Smooth muscle cell (in vitro differentiated cells): ENCODE measurements around the gene SLC9A6. TPM values are rescaled to one million over a fixed set of nuclear protein-coding genes. Genes with fewer than 3 reads are reported as not detected.

Experiments used
- DNase-seq: peaks from one replicate; lab custom pipeline; 2025; ENCODE audit not compliant: unreplicated experiment; lab: John Stamatoyannopoulos, UW
- H2AFZ ChIP-seq: fragments of 200-600 bp; sonication (generic); 2 replicates; pipeline ENCODE4 v1.6.0; 2016; ENCODE audit warnings: antibody characterized with exemption, low read depth, mild to moderate bottlenecking
- H3F3A ChIP-seq: fragments of 200-600 bp; sonication (generic); 2 replicates; pipeline ENCODE4 v1.6.0; 2017; ENCODE audit warnings: antibody characterized with exemption, low read depth
- H3K27ac ChIP-seq: fragments of 200-600 bp; sonication (generic); 2 replicates; pipeline ENCODE4 v1.5.1; 2016; ENCODE audit warnings: low read depth, mild to moderate bottlenecking
- H3K27me3 ChIP-seq: fragments of 200-600 bp; sonication (generic); 2 replicates; pipeline ENCODE4 v1.6.1; 2016; ENCODE audit warnings: low read depth, mild to moderate bottlenecking
- H3K36me3 ChIP-seq: fragments of 200-600 bp; sonication (generic); 2 replicates; pipeline ENCODE4 v1.5.1; 2016; ENCODE audit warnings: low read depth
- H3K4me1 ChIP-seq: fragments of 200-600 bp; sonication (generic); 2 replicates; pipeline ENCODE4 v1.5.1; 2016; ENCODE audit warnings: low read depth
- H3K4me2 ChIP-seq: fragments of 200-600 bp; sonication (generic); 2 replicates; pipeline ENCODE4 v1.6.0; 2016; ENCODE audit warnings: mild to moderate bottlenecking
- H3K4me3 ChIP-seq: fragments of 200-600 bp; sonication (generic); 2 replicates; pipeline ENCODE4 v1.5.1; 2016; ENCODE audit warnings: mild to moderate bottlenecking
- H3K79me2 ChIP-seq: fragments of 200-600 bp; sonication (generic); 2 replicates; pipeline ENCODE4 v1.6.0; 2016; ENCODE audit warnings: low read depth, mild to moderate bottlenecking
- H3K9ac ChIP-seq: fragments of 200-600 bp; sonication (generic); 2 replicates; pipeline ENCODE4 v1.6.0; 2016; ENCODE audit warnings: low read depth
- H3K9me3 ChIP-seq: fragments of 200-600 bp; sonication (generic); replicated peaks from 2 replicates; pipeline ENCODE4 v1.5.1; 2016; ENCODE audit warnings: low read depth
- H4K20me1 ChIP-seq: fragments of 200-600 bp; sonication (generic); 2 replicates; pipeline ENCODE4 v1.6.0; 2016; ENCODE audit warnings: low read depth
- CTCF ChIP-seq: fragments of 200-600 bp; sonication (generic); IDR thresholded peaks from 2 replicates; pipeline ENCODE4 v1.5.1; 2017; ENCODE audit warnings: borderline replicate concordance, mild to moderate bottlenecking, antibody characterized with exemption; ENCODE audit not compliant: insufficient read depth, poor library complexity, severe bottlenecking
- whole genome bisulfite sequencing: methylation state at CpG from one replicate; pipeline ENCODE4 v1.1.7; 2016; ENCODE audit warnings: low lambda C conversion rate; 5-methylcytosine and 5-hydroxymethylcytosine counted together
- polyA plus RNA-seq: library from polyadenylated mRNA; unstranded; fragments of >200 nt; fragmentation: Nextera tagmentation; extraction: Ambion mirVana; gene quantifications from 2 replicates; pipeline ENCODE4 v1.2.1, GENCODE V29; 2016
- total RNA-seq: library from RNA; depleted of rRNA; stranded (reverse); fragments of >200 nt; gene quantifications from 2 replicates; pipeline ENCODE4 v1.2.3, GENCODE V29; 2014

The SLC9A6 gene
- total and polyA plus RNA-seq, 2 experiments from 2014 or later = 11.6 to 19.8 TPM

- no peaks in the 10 kb centered on the region for H3K27me3 ChIP-seq
Observed at GRCh38 chrX:136039968-136040367, 54.7 kb downstream of the SLC9A6 start.

DNA sequence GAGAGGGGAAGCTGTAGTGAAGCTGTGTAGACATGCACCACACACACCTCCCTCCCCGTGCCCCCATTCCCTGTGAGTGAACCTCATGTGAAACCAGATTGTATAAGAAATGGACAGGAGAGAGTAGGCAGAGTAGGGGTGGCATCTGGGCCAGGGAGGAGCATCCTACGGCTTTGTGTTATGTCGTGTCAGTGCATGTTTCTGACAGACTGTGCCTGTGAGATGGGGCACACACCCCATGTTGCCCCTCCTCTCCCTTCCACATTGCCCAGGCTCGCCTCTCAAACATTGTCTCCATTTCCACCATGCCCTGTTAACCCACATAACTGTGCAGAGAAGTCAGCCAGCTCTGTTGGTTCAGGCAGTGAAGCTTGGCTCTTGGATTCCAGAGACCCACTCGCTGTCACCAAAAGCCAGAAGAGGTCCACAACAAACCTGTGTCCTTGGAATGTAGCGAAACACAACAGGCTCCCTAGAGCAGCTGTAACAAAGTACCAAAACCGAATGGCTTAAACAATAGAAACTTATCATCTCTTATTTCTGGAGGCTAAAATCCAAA is 56.1 kb downstream of the SLC9A6 start:
- Histone ChIP-seq H3K4me2 (no peak overlapping the region), H3K27ac (no peak overlapping the region), H3K9me3 (no peaks in the 10 kb centered on the region), H3K9ac (no peak overlapping the region), H3K36me3 (no peaks in the 10 kb centered on the region), H4K20me1 (no peaks in the 10 kb centered on the region), H3K4me3 (no peak overlapping the region), H2AFZ (no peak overlapping the region), H3K79me2 (no peaks in the 10 kb centered on the region), H3K4me1 (no peaks in the 10 kb centered on the region), H3F3A (no peaks in the 10 kb centered on the region), H3K27me3 (no peaks in the 10 kb centered on the region)
- TF ChIP-seq CTCF = no peak
- 77% methylated on average over 7 of the region's 7 CpGs for WGBS
- no peak for DNase-seq

More at GRCh38 chrX:136039968-136040367, 54.7 kb downstream of the SLC9A6 start:
- TF ChIP-seq CTCF = no peak
- no peaks in the 10 kb centered on the region for H3K4me1 ChIP-seq
- H3K27ac ChIP-seq = no peak overlapping the region
- H3F3A ChIP-seq = no peaks in the 10 kb centered on the region
- H4K20me1 ChIP-seq = no peaks in the 10 kb centered on the region
- H3K36me3 ChIP-seq = no peaks in the 10 kb centered on the region
- no peak overlapping the region for H3K9ac ChIP-seq
- WGBS = 79% methylated on average over 7 of the region's 7 CpGs
- DNase-seq = no peak
- H3K9me3 ChIP-seq = no peaks in the 10 kb centered on the region
- H3K4me2 ChIP-seq = no peak overlapping the region
- H2AFZ ChIP-seq = no peak overlapping the region
- H3K79me2 ChIP-seq = no peaks in the 10 kb centered on the region
- H3K4me3 ChIP-seq = no peak overlapping the region

GRCh38 chrX:136045008-136045407 is 59.8 kb downstream of the SLC9A6 start:
- Histone ChIP-seq H3K27me3 (no peaks in the 10 kb centered on the region), H3K4me3 (no peak overlapping the region), H3K9me3 (no peaks in the 10 kb centered on the region), H3K36me3 (no peaks in the 10 kb centered on the region), H3K79me2 (no peaks in the 10 kb centered on the region), H3K27ac (no peak overlapping the region), H3K4me1 (peaks cover 3% of the 10 kb centered on the region), H2AFZ (no peak overlapping the region), H3K4me2 (no peak overlapping the region), H4K20me1 (no peaks in the 10 kb centered on the region), H3K9ac (no peak overlapping the region), H3F3A (no peaks in the 10 kb centered on the region)
- no peak for TF ChIP-seq CTCF
- WGBS = 77% methylated on average over 5 of the region's 5 CpGs
- DNase-seq = no peak
